Measurements from ENCODE around the gene SGSM2. TPM values are rescaled to one million over a fixed set of nuclear protein-coding genes. Genes with fewer than 3 reads are reported as not detected.

Gene SGSM2
- total and polyA plus RNA-seq, 2 of the 8 experiments (the other 6 are each of a cell fraction or from before 2014, with no cell fraction given) = 44.5 to 77.7 TPM

GRCh38 chr17:2347805-2348685 lies 10.7 kb downstream of the SGSM2 start (continued):
- no peak for TF ChIP-seq EGR1 (IDR thresholded peaks at IDR 0.05; ENCODE audit: borderline replicate concordance, low read depth, low read length)
- peak; percentile 77; the same call in 1 of the 2 replicates for TF ChIP-seq TBP (IDR thresholded peaks at IDR 0.05; ENCODE audit: low read depth, low read length)
- TF ChIP-seq SP4 (IDR thresholded peaks at IDR 0.05; ENCODE audit: low read length) = peak; percentile 29; the same call in 1 of the 2 replicates
- no peak for TF ChIP-seq RXRA (IDR thresholded peaks at IDR 0.05; ENCODE audit: insufficient read depth, low read depth, low read length)
- peak; percentile 70 to 72 for TF ChIP-seq POLR2A (IDR thresholded peaks at IDR 0.05; ENCODE audit: control extremely low read depth in 1 of 2, low read depth in 2 of 2, low read length in 2 of 2)
- TF ChIP-seq SIRT6 (IDR thresholded peaks at IDR 0.05; ENCODE audit: low read length) = no peak
- TF ChIP-seq RFX5 (IDR thresholded peaks at IDR 0.05; ENCODE audit: borderline replicate concordance, low read depth, low read length) = peak; percentile 95
- peak; percentile 90 for TF ChIP-seq CEBPB (IDR thresholded peaks at IDR 0.05; ENCODE audit: low read depth, low read length)
- peak; percentile 55 for TF ChIP-seq POLR2AphosphoS5 (IDR thresholded peaks at IDR 0.05; ENCODE audit: low read depth, low read length)
- TF ChIP-seq SP2 (IDR thresholded peaks at IDR 0.05; ENCODE audit: low read length) = no peak
- TF ChIP-seq BRCA1 (IDR thresholded peaks at IDR 0.05; ENCODE audit: low read depth, low read length) = no peak

Data from H1 (cell line).